ENCODE results near the gene TRMT11. TPM values are rescaled to one million over a fixed set of nuclear protein-coding genes. Genes with fewer than 3 reads are reported as not detected.

The TRMT11 gene
- total and polyA plus RNA-seq, 9 of the 15 experiments (the other 6 are each of a cell fraction or from before 2014, with no cell fraction given), result 38.8 to 88.0 (median 59.8) TPM

GRCh38 chr6:125986301-125987025 is at the start of gene TRMT11 (continued):
- TF ChIP-seq SMARCB1 (IDR thresholded peaks at IDR 0.05; ENCODE audit: insufficient read length, low read depth), result no peak
- no peak for TF ChIP-seq ZMIZ1 (IDR thresholded peaks at IDR 0.05; ENCODE audit: low read depth in 2 of 2, low read length in 2 of 2)
- peak; percentile 73 for TF ChIP-seq HMGN3 (IDR thresholded peaks at IDR 0.05; ENCODE audit: borderline replicate concordance, extremely low read depth, insufficient read length, low read depth, low read length)
- peak; percentile 29; the same call in 1 of the 2 replicates for TF ChIP-seq MYNN (IDR thresholded peaks at IDR 0.05)
- no peak for TF ChIP-seq MYNN (CRISPR knock-in tag; IDR thresholded peaks at IDR 0.05)
- no peak for TF ChIP-seq PRPF4 (IDR thresholded peaks at IDR 0.05; ENCODE audit: insufficient read depth, low read depth, low read length, poor library complexity, severe bottlenecking)
- 0 out of 2 replicates have a peak, but pooled peaks have one; percentile 19 for TF ChIP-seq ELF2 (CRISPR knock-in tag; IDR thresholded peaks at IDR 0.05)
- no peak for TF ChIP-seq IFI16 (CRISPR knock-in tag; IDR thresholded peaks at IDR 0.05)
- 0 out of 2 replicates have a peak, but pooled peaks have one; percentile 24 for TF ChIP-seq SMARCA4 (IDR thresholded peaks at IDR 0.05)
- no peak for TF ChIP-seq ZSCAN32 (CRISPR knock-in tag; IDR thresholded peaks at IDR 0.05)
- TF ChIP-seq, protein P1, sequence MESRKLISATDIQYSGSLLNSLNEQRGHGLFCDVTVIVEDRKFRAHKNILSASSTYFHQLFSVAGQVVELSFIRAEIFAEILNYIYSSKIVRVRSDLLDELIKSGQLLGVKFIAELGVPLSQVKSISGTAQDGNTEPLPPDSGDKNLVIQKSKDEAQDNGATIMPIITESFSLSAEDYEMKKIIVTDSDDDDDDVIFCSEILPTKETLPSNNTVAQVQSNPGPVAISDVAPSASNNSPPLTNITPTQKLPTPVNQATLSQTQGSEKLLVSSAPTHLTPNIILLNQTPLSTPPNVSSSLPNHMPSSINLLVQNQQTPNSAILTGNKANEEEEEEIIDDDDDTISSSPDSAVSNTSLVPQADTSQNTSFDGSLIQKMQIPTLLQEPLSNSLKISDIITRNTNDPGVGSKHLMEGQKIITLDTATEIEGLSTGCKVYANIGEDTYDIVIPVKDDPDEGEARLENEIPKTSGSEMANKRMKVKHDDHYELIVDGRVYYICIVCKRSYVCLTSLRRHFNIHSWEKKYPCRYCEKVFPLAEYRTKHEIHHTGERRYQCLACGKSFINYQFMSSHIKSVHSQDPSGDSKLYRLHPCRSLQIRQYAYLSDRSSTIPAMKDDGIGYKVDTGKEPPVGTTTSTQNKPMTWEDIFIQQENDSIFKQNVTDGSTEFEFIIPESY (CRISPR knock-in tag; IDR thresholded peaks at IDR 0.05), result peak; percentile 33; the same call in 1 of the 2 replicates
- TF ChIP-seq HDGF (IDR thresholded peaks at IDR 0.05), result no peak
- TF ChIP-seq RBFOX2 (IDR thresholded peaks at IDR 0.05; ENCODE audit: low read depth, low read length), result peak; percentile 98
- TF ChIP-seq FOXP4 (CRISPR knock-in tag; IDR thresholded peaks at IDR 0.05; ENCODE audit: borderline replicate concordance), result no peak
- 0 out of 2 replicates have a peak, but pooled peaks have one; percentile 60 for TF ChIP-seq KAT7 (CRISPR knock-in tag; IDR thresholded peaks at IDR 0.05; ENCODE audit: borderline replicate concordance)
- no peak for TF ChIP-seq PTRF (tag; IDR thresholded peaks at IDR 0.05)
- TF ChIP-seq CCNT2 (IDR thresholded peaks at IDR 0.05; ENCODE audit: borderline replicate concordance, extremely low read depth, insufficient read length, low read depth, low read length), result peak; percentile 36
- TF ChIP-seq ZNF436 (CRISPR knock-in tag; IDR thresholded peaks at IDR 0.05), result no peak

All from K562 (cell line).